HG03558 (cell line): ENCODE data around the gene SIAH3.

Experiments used
- ATAC-seq: cut with Tn5 transposase; IDR thresholded peaks from one replicate; pipeline ENCODE4 v1.9.1; 2021; ENCODE audit warnings: moderate number of reproducible peaks; ENCODE audit not compliant: unreplicated experiment; ENCODE audit errors: extremely low read depth

Gene SIAH3

GRCh38 chr13:45863709-45864590, 12.4 kb upstream of the SIAH3 start:
- no peak for ATAC-seq

- no peak for ATAC-seq
Measured at GRCh38 chr13:45861322-45861721, 9.8 kb upstream of the SIAH3 start.

- no peak for ATAC-seq
Measured at GRCh38 chr13:45860240-45860639, 8.7 kb upstream of the SIAH3 start.

- ATAC-seq, result no peak
Measured at GRCh38 chr13:45859705-45860104, 8.2 kb upstream of the SIAH3 start.

- no peak for ATAC-seq
Measured at GRCh38 chr13:45852494-45852893, 941 bp upstream of the SIAH3 start.

- ATAC-seq, result no peak
Measured at GRCh38 chr13:45851956-45852355, 403 bp upstream of the SIAH3 start.

- ATAC-seq, result no peak
Measured at GRCh38 chr13:45850027-45850613, 1.4 kb downstream of the SIAH3 start.

- no peak for ATAC-seq
Measured at GRCh38 chr13:45849408-45849807, 2.1 kb downstream of the SIAH3 start.

GRCh38 chr13:45847554-45848224, 3.9 kb downstream of the SIAH3 start:
- no peak for ATAC-seq

GRCh38 chr13:45846681-45847080, 4.9 kb downstream of the SIAH3 start:
- ATAC-seq, result no peak

GRCh38 chr13:45838171-45838745, 13.3 kb downstream of the SIAH3 start:
- ATAC-seq, result no peak

GRCh38 chr13:45837111-45837510, 14.4 kb downstream of the SIAH3 start:
- no peak for ATAC-seq

GRCh38 chr13:45834411-45834994, 17.1 kb downstream of the SIAH3 start:
- no peak for ATAC-seq

- ATAC-seq, result no peak
Measured at GRCh38 chr13:45833663-45834375, 17.7 kb downstream of the SIAH3 start.

- ATAC-seq, result no peak
Measured at GRCh38 chr13:45833242-45833641, 18.3 kb downstream of the SIAH3 start.

- ATAC-seq, result no peak
Measured at GRCh38 chr13:45831851-45832250, 19.7 kb downstream of the SIAH3 start.

- no peak for ATAC-seq
Measured at GRCh38 chr13:45830121-45830520, 21.4 kb downstream of the SIAH3 start.

GRCh38 chr13:45828256-45828968, 23.1 kb downstream of the SIAH3 start:
- ATAC-seq, result no peak

- no peak for ATAC-seq
Measured at GRCh38 chr13:45827318-45827717, 24.2 kb downstream of the SIAH3 start.
